Transverse colon (tissue), 4 donors: ENCODE data around the gene PUDP. TPM values are rescaled to one million over a fixed set of nuclear protein-coding genes. Genes with fewer than 3 reads are reported as not detected.
"Not testable (repeated sequence)": the region's sequence is repeated elsewhere in the genome, so short reads cannot be mapped to it uniquely, and the experiment has no call there.

Experiments used
- DNase-seq: peaks from one replicate; pipeline ENCODE4 v3.0.0-alpha.2; 2019
- H3K27ac ChIP-seq, 4 donors: fragments of 200-600 bp; sonication (generic); 2 replicates each; pipeline ENCODE4 v1.5.1; 2016 to 2018; ENCODE audit warnings: inconsistent platforms in 4 of 4
- H3K27me3 ChIP-seq: fragments of 200-600 bp; sonication (generic); 2 replicates; pipeline ENCODE4 v1.5.1; 2017; ENCODE audit warnings: inconsistent platforms
- H3K36me3 ChIP-seq, 4 donors: fragments of 200-600 bp; sonication (generic); 2 replicates each; pipeline ENCODE4 v1.5.1; 2017 to 2019; ENCODE audit warnings: inconsistent platforms in 4 of 4
- H3K4me1 ChIP-seq, 4 donors: fragments of 200-600 bp; sonication (generic); 2 replicates each; pipeline ENCODE4 v1.5.1; 2017 to 2020; ENCODE audit warnings: inconsistent platforms in 4 of 4
- H3K4me3 ChIP-seq, 4 donors: fragments of 200-600 bp; sonication (generic); 1 replicate in 1 of 4; 2 replicates in 3 of 4; pipeline versions ENCODE4 v1.5.1 to v1.6.1; 2017 to 2019; ENCODE audit warnings: inconsistent platforms in 4 of 4
- H3K9me3 ChIP-seq, 2 donors: fragments of 200-600 bp; sonication (generic); 2 replicates each; pipeline ENCODE4 v1.5.1; 2017 to 2019; ENCODE audit warnings: inconsistent platforms in 2 of 2
- in situ Hi-C, 4 donors: fragments of 200-750 bp; cut with MboI; loops; one replicate each; pipeline versions ENCODE4 v1.15.0 to v1.15.1; 2017; ENCODE audit warnings: low sequenced_read_pairs in 3 of 4, low pct_ligation_motif_present in 1 of 4, low pct_unique_long_range_greater_than_20kb in 1 of 4
- intact Hi-C: fragments of 100-400 bp; cut with DNase I; formaldehyde crosslinking; loops from one replicate; pipeline ENCODE4 v1.15.1; 2023; ENCODE audit warnings: low total_unique reads
- small RNA-seq, 4 donors: library from RNA; depleted of rRNA; stranded (forward); fragments of <200 nt; gene quantifications; one replicate each; pipeline ENCODE3, GENCODE V24; 2016
- total RNA-seq, 4 donors: library from RNA; depleted of rRNA; stranded (reverse); fragments of >200 nt; gene quantifications; one replicate each; pipeline ENCODE4 v1.1.0, GENCODE V29; 2016

The PUDP gene
- total RNA-seq, 4 donors from 2014 or later, result 3.7 to 31.9 (median 23.3) TPM

DNA sequence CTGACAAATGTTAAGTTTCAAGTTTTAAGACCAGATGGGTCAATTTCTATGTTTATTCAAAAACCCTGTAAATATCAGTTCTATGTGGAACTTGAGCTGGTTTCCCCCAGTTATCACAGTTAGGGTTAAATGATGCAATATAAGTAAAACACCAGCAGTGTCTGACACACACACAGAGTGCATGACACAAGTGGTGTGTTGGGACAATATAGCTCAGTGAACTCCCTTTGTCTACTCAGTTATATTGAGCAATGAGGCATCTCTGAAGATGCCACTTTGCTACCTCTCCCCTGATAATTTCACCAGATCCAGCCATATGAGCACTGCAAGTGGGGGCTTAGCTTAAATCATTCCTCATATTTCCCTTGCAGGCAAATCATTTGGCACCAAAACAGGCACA, 140.6 kb downstream of the PUDP start:
- intact Hi-C loops, H3K27me3 ChIP-seq, H3K4me3 ChIP-seq, H3K4me1 ChIP-seq, DNase-seq, H3K27ac ChIP-seq, H3K9me3 ChIP-seq, H3K36me3 ChIP-seq, in situ Hi-C loops: not testable (repeated sequence)

Small RNA genes lying within 50 kb of the gene (small RNA-seq; reads per million reads assigned to genes)
- 0 to 0.35 (median 0.14) reads per million in 4 donors for gene MIR4767

Other genes with a start within 250 kb of the PUDP start
- 1 to 10 TPM; 1.8 to 7.9 (median 5.3) TPM for gene STS, start 441 bp downstream of the PUDP start, total RNA-seq